HG03135 (cell line): ENCODE data around the gene CCT4.
"Not testable (repeated sequence)": the region's sequence is repeated elsewhere in the genome, so short reads cannot be mapped to it uniquely, and the experiment has no call there.

Experiments used
- ATAC-seq: cut with Tn5 transposase; IDR thresholded peaks from one replicate; pipeline ENCODE4 v1.9.1; 2021; ENCODE audit warnings: mild to moderate bottlenecking, moderate library complexity; ENCODE audit not compliant: unreplicated experiment

The CCT4 gene

GRCh38 chr2:61879351-61879750 lies 9.1 kb downstream of the CCT4 start:
- not testable (repeated sequence) for ATAC-seq

GRCh38 chr2:61878761-61879160 lies 9.7 kb downstream of the CCT4 start:
- ATAC-seq: no peak

GRCh38 chr2:61877571-61878245 lies 10.7 kb downstream of the CCT4 start:
- ATAC-seq: no peak

GRCh38 chr2:61876400-61876799 lies 12.1 kb downstream of the CCT4 start:
- ATAC-seq: no peak

- ATAC-seq: not testable (repeated sequence)
These were observed 21.9 kb downstream of the CCT4 start for GRCh38 chr2:61866482-61867089.

GRCh38 chr2:61862085-61862484 lies 26.4 kb downstream of the CCT4 start:
- ATAC-seq: no peak

- no peak for ATAC-seq
These were observed 31.2 kb downstream of the CCT4 start for GRCh38 chr2:61857224-61857623.

- ATAC-seq: no peak
These were observed 33.2 kb downstream of the CCT4 start for GRCh38 chr2:61855318-61855613.

- ATAC-seq: peak; percentile 89
These were observed 33.7 kb downstream of the CCT4 start for GRCh38 chr2:61854564-61855317.

- ATAC-seq: peak; percentile 81
These were observed 34.5 kb downstream of the CCT4 start, which contains the start of gene FAM161A for GRCh38 chr2:61853847-61854563. FAM161A (minus strand) TSS chr2:61854060; CDS start chr2:61854041, 19 bp downstream.

- ATAC-seq: peak; percentile 48
These were observed 35.2 kb downstream of the CCT4 start for GRCh38 chr2:61853086-61853846.

GRCh38 chr2:61851270-61851669 lies 37.2 kb downstream of the CCT4 start:
- not testable (repeated sequence) for ATAC-seq

GRCh38 chr2:61845320-61845719 lies 43.1 kb downstream of the CCT4 start:
- no peak for ATAC-seq

- ATAC-seq: no peak
These were observed 47.2 kb downstream of the CCT4 start for GRCh38 chr2:61841286-61841685.

- ATAC-seq: no peak
These were observed 53.6 kb downstream of the CCT4 start for GRCh38 chr2:61834893-61835292.

GRCh38 chr2:61833971-61834370 lies 54.5 kb downstream of the CCT4 start:
- ATAC-seq: no peak

GRCh38 chr2:61832183-61832841 lies 56.1 kb downstream of the CCT4 start:
- ATAC-seq: no peak

- no peak for ATAC-seq
These were observed 66.2 kb downstream of the CCT4 start for GRCh38 chr2:61822255-61822654.
